HG02610 (cell line): ENCODE data around the gene CHRM5.
"Not testable (repeated sequence)": the region's sequence is repeated elsewhere in the genome, so short reads cannot be mapped to it uniquely, and the experiment has no call there.

Source experiments
- ATAC-seq: cut with Tn5 transposase; IDR thresholded peaks from one replicate; pipeline ENCODE4 v1.9.1; 2021; ENCODE audit warnings: mild to moderate bottlenecking, moderate library complexity; ENCODE audit not compliant: unreplicated experiment

Gene CHRM5

GRCh38 chr15:34038871-34039789 lies 70.8 kb downstream of the CHRM5 start, which contains the start of gene AVEN:
TSS of gene AVEN (minus strand) at chr15:34039204. CDS start at chr15:34039046, 158 bp downstream.
- peak; percentile 52 for ATAC-seq

- no peak for ATAC-seq
Measured at GRCh38 chr15:34039790-34040113, 71.5 kb downstream of the CHRM5 start.

- no peak for ATAC-seq
Measured at GRCh38 chr15:34043391-34043790, 75.1 kb downstream of the CHRM5 start.

- ATAC-seq = no peak
Measured at GRCh38 chr15:34043813-34044212, 75.5 kb downstream of the CHRM5 start.

GRCh38 chr15:34046471-34047145 lies 78.3 kb downstream of the CHRM5 start:
- ATAC-seq = no peak

GRCh38 chr15:34047893-34048775 lies 79.8 kb downstream of the CHRM5 start:
- no peak for ATAC-seq

- no peak for ATAC-seq
Measured at GRCh38 chr15:34049112-34049511, 80.8 kb downstream of the CHRM5 start.

- ATAC-seq = not testable (repeated sequence)
Measured at GRCh38 chr15:34050385-34050784, 82.1 kb downstream of the CHRM5 start.

GRCh38 chr15:34054081-34054707 lies 85.9 kb downstream of the CHRM5 start:
- ATAC-seq = no peak

GRCh38 chr15:34055868-34056595 lies 87.7 kb downstream of the CHRM5 start:
- ATAC-seq = no peak

- no peak for ATAC-seq
Measured at GRCh38 chr15:34056911-34057310, 88.6 kb downstream of the CHRM5 start.

GRCh38 chr15:34059476-34059875 lies 91.2 kb downstream of the CHRM5 start:
- ATAC-seq = no peak

GRCh38 chr15:34059946-34060345 lies 91.6 kb downstream of the CHRM5 start:
- no peak for ATAC-seq

GRCh38 chr15:34064438-34064837 lies 96.1 kb downstream of the CHRM5 start:
- ATAC-seq = no peak

- no peak for ATAC-seq
Measured at GRCh38 chr15:34065261-34065660, 97.0 kb downstream of the CHRM5 start.

- ATAC-seq = no peak
Measured at GRCh38 chr15:34065941-34066340, 97.6 kb downstream of the CHRM5 start.

- ATAC-seq = no peak
Measured at GRCh38 chr15:34070003-34070402, 101.7 kb downstream of the CHRM5 start.

GRCh38 chr15:34076785-34077184 lies 108.5 kb downstream of the CHRM5 start:
- ATAC-seq = no peak

GRCh38 chr15:34078900-34079299 lies 110.6 kb downstream of the CHRM5 start:
- no peak for ATAC-seq

GRCh38 chr15:34079904-34080303 lies 111.6 kb downstream of the CHRM5 start:
- ATAC-seq = no peak
